HG02973 (cell line): ENCODE data around the gene CUBN.

ENCODE experiments used
- ATAC-seq: cut with Tn5 transposase; IDR thresholded peaks from one replicate; pipeline ENCODE4 v1.9.1; 2021; ENCODE audit warnings: moderate library complexity; ENCODE audit not compliant: unreplicated experiment

CUBN gene

DNA sequence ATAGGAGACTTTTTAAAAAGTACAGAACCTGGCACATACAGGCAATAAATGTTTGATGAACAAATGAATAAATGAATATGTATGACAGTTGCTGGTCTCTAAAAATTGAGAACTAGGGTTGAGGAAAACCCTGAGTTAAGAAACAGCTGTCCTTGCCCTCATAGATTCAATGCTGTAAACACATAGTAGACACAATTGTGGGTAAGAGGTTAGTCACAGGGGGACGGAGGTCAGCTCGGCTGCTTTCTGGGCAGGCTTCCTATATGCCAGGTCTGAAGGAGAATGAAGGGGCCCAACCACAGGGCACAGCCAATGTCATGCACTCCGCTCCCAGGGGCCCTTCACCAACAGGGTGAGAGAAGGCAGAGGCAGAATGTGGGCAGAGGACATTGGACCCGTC, 169.1 kb downstream of the CUBN start:
- ATAC-seq = no peak

DNA sequence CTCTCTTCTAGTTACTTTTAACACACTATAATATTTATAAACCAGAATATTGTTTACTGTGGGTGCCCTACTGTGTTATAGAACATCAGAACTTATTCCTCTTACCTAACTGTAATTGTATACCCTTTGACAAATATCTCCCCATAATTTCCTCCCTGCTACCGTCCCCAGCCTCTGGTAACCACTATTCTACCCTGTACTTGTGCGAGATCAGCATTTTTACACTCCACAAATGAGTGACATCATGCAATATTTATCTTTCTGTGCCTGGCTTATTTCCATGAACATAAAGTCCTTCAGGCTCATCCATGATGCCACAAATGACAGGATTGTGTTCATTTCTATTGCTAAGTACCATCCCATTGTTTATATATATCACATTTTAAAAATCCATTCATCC, 172.6 kb downstream of the CUBN start:
- ATAC-seq = no peak

DNA sequence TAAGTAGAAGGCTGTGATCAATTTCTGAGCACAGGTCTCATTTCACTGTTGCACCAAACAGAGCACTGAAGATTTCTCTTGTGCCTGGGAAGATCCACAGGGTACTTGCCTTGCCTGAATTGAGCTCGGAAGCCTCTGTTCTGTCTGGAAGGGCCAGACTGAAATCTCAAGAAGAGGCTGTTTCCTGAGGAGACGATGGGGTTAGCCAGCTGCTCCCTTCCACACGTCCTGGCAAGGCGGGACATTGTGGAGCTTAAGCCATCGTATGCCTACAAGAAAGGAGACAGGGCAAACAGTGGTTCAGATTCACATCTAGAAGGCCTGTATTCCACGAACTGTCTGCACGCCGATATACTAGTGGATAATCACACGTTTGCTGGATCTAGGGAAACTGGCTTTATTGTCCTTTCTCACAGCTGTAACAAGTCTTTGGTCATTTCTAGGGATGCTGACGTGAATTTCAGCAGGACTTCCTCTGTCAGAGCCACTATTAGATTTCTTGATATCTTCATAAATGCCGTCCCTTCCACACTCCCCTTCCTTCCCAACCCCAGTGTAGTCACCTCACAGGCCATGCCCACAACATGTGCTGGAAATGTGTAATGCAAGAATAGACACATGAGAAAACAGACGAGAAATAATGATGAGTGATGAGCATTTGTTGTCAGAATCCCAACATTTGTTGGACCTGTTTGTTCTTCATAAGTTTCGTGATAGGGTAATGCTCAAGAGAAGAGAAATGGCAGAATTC, 175.2 kb downstream of the CUBN start:
- ATAC-seq = no peak

GRCh38 chr10:16953270-16953669, 176.3 kb downstream of the CUBN start:
- no peak for ATAC-seq

GRCh38 chr10:16952610-16953009, 177.0 kb downstream of the CUBN start:
- no peak for ATAC-seq

GRCh38 chr10:16952080-16952479, 177.5 kb downstream of the CUBN start:
- no peak for ATAC-seq

DNA sequence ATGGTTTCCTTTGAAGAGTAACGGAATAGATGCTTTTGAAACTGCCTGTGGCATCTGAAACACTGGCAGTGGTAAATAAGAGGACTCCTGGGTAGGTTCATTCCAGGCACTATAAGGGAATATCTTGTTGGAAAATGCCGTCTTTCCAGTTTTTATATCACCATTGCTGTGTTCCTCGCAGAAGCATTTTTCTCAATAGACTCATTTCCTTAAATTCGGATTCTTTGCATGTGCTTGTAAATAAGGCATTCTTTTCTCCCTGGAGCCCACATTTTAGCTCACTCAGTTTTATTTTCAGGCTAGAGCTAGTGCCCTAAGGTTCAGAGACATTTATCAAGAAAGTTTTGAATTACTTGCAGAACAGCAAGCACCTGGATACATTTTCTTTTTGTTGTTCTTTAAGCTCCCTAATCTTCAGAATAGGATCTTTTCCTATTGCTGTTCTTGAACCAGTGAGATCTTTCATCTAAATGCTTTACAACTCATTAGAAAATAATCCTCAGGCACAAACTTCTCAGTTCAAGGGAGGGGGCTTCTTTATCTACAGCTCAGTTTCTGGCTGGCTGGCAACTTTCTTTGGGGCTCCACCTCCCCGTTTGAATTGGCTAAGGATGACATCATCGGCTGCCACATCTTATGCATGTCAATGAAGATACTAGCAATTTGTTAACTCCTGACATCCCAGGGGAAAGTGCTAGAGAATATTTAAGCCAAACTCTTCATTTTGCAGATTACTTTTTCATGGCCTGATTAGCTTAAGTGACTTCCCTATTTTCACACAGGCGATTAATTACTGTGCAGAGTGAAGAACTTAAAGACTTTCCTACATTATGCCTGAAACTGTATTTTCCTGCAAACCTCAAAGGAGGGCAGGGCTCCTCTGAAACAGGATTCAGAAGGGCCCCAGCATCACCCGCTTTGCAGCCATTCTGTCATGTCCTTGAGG, 178.7 kb downstream of the CUBN start:
- ATAC-seq = no peak

DNA sequence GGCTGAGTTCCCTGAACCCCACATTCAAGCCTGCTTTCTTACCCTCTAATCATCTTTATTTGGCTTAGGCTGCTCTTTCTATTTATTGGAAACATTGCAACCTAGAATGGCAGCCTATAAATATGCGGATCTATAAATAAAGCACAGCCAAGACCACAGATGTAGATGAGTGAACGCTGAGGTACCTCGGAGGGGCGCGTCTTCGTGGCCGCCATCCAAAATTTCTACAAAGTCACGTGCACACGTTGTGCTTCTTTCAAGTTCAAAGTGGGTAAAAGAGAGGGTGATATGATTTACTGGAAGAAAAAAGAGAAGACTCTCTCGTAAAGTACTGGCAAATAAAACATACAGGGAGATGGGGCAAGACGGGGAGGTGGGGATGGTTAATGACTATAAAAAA, 179.8 kb downstream of the CUBN start:
- no peak for ATAC-seq

GRCh38 chr10:16948361-16948760, 181.2 kb downstream of the CUBN start:
- no peak for ATAC-seq

DNA sequence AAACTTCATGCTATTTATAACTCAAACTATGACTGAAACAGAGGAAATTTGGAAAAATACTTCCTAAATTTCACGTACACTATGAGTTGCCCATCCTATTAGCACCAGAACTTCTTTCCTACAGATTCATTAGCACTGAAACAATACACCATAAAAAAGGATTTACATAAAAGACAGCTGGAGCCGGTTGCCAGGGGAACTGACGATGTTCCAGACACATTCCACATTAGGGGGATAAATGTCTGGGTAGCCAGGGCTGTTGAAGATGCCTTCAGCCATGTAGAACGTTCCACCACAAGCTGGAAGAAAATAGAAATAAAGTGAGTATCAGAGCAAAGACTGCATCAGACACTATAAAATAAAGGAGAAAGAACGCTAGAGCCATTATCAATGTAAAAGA, 182.5 kb downstream of the CUBN start:
- no peak for ATAC-seq

GRCh38 chr10:16945593-16945992, 184.0 kb downstream of the CUBN start:
- no peak for ATAC-seq

GRCh38 chr10:16944986-16945385, 184.6 kb downstream of the CUBN start:
- ATAC-seq = no peak

GRCh38 chr10:16944402-16944801, 185.2 kb downstream of the CUBN start:
- no peak for ATAC-seq

- no peak for ATAC-seq
These were observed 186.0 kb downstream of the CUBN start for GRCh38 chr10:16943295-16944285.

DNA sequence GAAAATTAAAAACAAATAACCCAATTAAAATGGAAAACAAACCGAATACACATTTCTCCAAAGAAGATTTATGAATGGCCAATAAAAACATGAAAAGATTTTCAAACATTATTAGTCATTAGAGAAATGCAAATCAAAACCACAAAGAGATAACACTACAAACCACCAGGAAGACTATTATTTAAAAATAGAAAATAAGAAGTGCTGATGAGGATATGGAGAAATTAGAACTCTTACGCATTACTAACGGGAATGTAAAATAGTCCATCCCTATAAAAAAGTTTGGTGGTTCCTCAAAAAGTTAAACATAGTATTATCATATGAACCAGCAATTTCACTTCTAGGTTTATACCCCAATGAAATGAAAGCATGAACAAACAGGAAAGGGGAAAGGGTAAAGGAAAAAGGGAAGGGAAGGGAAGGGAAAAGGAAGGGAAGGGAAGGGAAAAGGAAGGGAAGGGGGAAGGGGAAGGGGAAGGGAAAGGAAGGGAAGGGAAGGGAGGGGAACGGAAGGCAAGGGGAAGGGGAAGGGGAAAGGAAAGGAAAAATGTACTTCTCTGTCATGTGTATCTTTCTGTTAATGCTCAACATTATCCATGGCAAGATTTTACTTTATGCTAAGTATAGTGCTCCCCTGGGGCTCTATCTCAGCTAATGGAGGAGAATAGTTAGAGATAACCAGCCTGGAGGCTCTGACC, 187.1 kb downstream of the CUBN start:
- ATAC-seq = no peak

DNA sequence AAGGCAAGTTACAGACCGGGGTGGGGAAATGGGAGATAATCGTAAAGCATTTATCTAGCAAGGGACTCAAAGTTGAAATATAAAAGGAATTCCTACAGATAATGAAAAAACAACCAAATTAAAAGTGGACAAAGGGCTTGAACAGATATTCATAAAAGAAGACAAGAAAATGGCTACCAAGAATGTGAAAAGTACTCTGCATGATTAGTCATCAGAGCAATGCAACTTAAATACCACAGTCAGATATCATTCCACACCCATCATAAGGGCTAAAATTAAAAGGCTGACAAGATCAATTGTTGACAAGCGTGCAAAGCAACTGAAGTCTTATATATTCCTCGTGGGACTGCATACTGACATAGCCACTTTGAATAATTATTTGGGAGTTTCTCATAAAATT, 187.7 kb downstream of the CUBN start:
- no peak for ATAC-seq

- ATAC-seq = no peak
These were observed 188.5 kb downstream of the CUBN start for GRCh38 chr10:16941067-16941466.

DNA sequence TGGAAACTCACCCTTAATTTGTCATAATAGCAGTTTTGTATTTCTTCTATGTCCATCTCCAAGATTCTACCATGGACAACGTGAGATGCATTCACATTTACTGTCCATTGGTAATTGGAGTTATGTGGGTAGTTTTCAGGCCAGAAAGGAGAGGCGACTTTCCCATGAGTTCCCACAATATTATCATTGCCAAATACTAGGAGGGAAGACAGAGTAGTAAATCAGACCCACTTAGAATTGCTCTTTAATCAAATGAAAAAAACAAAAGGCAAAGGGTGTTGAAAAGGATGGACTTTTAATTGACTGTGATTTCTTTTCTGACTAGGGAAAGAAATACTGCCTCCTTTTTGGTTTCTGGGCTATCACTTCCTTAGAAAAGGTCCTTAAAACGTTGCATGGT, 190.7 kb downstream of the CUBN start:
- ATAC-seq = no peak

DNA sequence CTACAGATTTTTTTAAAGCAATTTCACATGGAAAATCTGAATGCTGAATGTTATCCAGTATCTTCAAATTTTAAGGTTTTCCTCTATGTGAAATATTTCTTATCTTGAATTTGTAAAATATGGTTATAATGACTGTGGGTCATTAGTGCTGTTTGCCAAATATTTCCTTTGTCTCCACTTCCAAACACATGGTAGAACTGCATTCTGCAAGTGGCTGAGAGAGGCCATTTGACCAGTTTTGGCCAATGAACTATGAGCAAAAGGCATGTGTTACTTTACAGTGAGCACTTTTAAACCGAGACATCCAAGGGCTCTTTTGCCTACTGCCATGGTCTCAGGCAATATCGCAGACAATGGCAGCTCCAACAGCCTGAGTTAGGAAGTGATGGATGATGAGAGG, 195.2 kb downstream of the CUBN start:
- no peak for ATAC-seq

DNA sequence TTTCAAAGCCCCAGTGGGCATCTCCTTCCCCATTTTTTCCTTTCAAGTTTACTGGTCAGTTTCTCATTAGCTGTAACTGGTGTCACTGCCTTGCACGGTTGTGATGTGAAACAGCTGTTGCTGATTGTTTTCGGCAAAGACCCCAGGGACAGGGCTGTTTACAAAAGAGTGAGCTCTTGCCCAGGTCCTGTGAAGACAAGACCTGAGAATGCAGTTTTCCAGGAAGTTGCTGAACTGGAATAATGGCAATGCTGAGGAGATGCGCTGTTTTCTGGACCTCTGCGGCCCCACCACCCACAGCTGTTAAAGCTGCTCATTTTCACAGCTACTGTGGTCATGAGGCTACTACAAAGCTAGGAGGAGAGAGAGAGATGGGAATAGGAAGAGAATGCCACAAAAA, 195.8 kb downstream of the CUBN start:
- ATAC-seq = no peak
